GM18519 (cell line): ENCODE measurements around the gene RPS6KL1.
"Not testable (repeated sequence)": the region's sequence is repeated elsewhere in the genome, so short reads cannot be mapped to it uniquely, and the experiment has no call there.

ENCODE experiments used
- ATAC-seq: cut with Tn5 transposase; IDR thresholded peaks from one replicate; pipeline ENCODE4 v1.9.1; 2021; ENCODE audit warnings: mild to moderate bottlenecking, moderate library complexity; ENCODE audit not compliant: unreplicated experiment, low FRiP score

RPS6KL1 gene

DNA sequence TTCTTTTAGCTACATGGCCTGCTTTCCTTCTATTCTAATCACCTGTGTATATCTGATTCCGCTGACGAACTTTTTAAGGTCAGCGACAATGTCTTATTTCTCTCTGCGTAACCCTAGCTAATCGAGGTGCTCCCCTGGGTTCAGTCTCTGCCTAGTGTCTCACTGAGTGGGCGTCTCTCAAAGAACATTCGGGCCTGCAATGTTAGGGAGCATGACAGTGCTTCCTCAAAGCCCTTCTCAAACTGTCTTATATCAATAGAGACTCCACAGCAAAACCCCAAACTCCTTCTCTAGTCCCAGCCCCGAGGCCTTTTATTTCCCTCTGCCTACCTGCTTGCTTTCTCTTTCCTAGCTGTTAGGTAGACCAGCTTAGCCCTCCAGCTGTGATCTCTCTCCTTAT lies 13.7 kb upstream of the RPS6KL1 start:
- no peak for ATAC-seq

- ATAC-seq: no peak
Observed at GRCh38 chr14:74936151-74936550, 13.1 kb upstream of the RPS6KL1 start.

GRCh38 chr14:74935360-74935680 lies 12.3 kb upstream of the RPS6KL1 start:
- no peak for ATAC-seq

DNA sequence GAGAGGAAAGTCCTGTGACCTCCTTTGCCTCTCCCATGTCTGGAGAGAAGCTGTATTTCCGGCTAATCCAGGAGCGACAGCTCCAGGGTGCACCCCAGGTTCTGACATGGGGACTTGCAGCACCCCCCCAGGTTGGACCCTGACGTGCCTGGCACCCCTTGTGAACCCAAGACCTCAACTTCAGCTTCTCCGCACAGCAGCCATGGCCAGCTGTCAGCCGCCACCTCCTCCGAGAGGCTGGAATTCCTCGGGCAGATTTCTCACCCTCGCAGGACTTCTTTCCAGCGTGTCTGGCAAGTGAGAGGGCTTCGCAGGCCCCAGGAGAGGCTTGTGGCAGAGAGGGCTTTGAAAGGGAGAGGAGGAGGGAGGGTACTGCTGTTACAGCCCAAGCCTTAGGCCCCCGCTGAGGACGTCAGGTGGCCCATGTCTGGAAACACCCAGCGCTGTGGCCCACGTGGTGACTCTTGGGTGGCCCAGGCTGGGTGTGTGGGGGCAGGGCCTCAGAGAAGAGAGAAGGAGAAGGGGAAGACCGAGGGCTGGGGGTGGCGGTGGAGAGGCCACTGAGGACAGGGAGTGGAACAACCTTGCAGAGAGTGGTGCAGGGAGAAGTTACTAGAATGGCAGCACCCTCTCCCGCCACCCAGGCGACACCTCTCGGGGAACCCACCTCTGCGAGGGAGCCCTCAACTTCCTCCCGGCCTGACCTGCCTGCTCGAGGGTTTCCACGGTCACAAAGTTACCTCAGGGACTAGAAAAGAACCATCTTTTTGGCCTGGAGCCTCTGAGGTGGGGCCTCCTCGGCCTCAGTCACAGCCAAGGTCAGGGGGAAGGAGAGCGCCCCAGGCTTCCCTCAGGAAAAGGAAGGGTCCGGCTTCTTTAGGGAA lies 11.7 kb upstream of the RPS6KL1 start:
- ATAC-seq: no peak

DNA sequence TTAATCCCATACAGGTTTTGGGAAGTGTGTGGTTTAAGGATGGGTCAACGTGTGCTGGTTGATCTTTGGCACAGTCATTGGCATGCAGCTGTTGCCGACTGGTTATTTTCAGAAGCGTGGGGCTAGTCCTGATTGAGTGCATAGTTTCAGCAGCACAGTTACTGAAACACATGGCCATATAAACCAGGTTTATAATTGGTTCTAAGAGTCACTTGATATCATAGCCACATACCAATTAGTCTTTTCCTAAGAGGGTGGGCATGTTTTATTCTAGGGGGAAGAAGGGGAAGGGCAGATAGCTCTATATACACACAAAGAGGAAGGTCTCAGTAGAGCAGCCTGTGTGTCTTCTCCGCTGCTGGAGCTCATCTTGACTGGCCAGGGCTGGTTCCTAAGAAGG lies 11.0 kb upstream of the RPS6KL1 start:
- no peak for ATAC-seq

DNA sequence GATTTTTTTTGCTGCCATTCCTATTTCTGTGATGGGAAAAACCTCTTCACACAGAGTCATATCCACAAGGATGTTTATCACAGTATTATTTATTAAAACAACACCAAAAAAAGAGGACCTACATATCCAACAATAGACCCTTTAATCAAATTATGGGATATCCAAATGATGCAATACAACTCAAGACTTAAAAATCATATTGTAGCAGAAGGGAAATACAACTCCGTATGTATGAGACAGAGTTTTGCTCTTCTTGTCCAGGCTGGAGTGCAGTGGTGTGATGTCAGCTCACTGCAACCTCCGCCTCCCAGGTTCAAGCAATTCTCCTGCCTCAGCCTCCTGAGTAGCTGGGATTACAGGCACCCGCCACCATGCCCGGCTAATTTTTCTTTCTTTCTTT lies 9.9 kb upstream of the RPS6KL1 start:
- ATAC-seq: not testable (repeated sequence)

DNA sequence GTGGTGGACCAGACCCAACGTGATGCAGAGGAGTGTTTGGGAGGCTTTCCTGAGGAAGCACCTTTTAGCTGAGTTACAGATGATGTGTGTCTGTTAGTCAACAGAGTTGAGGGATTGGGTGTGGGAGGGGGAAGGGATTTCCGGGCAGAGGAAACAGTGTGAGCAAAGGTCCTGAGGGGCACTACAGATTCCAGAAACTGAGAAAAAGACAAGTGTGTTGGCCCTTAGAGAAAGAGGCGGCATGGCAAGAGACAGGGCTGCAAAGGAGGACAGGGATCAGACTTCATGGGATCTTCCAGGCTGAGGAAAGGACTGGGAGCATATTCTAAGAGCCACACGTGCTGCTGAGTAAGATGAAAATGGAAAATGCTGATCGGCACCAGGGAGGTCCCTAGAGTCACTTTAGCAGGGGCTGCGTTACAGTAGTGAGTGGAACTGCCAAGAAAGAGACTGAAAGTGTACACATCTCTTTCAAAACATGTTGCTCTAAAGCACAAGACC lies 9.4 kb upstream of the RPS6KL1 start:
- ATAC-seq: no peak

DNA sequence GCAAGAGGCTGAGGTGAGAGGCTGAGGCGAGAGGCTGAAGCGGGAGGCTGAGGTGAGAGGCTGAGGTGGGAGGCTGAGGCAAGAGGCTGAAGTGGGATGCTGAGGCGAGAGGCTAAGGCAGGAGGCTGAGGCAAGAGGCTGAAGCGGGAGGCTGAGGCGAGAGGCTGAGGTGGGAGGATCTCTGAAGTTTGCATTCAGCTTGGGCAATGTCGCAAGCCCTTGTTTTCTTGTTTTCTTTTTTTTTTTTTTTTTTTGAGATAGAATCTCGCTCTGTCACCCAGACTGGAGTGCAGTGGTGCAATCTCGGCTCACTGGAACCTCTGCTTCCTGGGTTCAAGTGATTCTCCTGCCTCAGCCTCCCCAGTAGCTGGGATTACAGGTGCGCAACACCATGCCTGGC lies 8.7 kb upstream of the RPS6KL1 start:
- ATAC-seq: not testable (repeated sequence)

GRCh38 chr14:74929242-74929641 lies 6.2 kb upstream of the RPS6KL1 start:
- ATAC-seq: no peak

DNA sequence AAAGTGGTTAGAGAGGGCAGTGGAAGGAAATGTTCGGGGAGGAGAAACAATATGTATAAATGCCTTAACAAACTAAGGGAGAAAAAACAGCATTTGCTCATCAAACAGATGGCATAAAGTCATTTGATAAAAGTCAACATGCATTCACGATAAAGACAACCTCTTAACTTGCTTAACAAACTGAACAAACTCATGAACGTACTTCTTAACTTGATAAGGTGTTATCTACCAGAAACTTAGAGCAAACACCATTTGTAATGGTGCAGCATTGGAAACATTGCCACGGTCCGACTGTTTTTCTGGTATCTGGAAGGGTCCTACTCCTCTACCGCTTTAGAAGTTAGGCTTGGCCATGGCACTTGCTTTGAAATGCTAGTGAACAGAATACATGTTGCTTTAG lies 4.2 kb upstream of the RPS6KL1 start:
- no peak for ATAC-seq

DNA sequence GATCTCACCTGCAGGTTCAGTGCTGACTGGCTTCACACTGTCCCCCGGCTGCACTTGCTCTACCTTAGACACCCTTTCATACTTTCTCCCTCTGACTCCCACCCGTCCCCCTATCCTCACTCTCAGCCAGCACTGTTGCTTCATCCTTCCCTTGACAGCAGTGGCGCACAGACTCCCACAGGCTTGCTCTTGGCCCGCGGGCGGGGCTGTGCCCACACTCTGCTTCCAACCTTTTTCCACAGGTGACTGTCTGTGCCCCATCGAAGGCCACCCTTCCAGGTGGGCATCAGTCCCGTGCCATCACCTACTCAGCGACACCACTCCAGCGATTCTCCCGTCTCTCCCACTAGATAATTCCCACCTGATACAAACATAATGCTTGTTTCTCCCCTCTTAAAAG lies 1.0 kb upstream of the RPS6KL1 start:
- no peak for ATAC-seq

DNA sequence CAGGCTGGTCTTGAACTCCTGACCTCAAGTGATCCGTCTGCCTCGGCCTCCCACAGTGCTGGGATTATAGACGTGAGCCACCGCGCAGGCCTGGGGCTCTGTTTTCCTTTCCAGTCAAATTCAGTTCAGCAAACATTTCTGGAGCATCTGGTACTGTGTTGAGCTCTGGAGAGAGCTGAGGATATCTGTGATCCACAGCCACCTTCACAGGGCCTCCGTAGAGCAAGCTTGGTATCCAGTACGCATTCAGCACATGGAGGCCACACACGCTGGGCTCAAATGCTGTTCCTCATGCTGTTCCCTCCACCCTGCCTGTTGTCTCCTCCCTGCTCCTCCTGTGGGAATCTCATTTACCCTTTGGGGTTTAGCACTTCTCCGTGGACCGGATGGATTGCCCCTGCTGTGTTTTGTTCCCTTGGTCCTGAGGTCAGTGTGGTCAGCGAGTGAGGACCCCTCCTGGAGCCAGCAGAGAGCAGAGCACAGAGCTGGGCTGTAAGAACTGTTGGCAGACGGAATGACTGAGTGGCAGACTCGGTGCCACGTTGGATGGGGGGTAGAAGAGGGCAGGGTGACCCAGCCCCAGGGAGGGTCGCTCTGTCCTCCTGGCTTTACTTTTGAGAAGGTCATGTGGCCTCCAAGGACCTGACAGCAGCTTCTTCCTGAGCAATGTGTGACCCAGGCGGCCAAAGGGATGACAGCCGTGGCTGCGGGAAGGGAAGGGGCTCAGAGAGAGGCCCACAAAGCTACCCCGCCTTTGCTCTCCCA lies 891 bp downstream of the RPS6KL1 start:
- no peak for ATAC-seq

DNA sequence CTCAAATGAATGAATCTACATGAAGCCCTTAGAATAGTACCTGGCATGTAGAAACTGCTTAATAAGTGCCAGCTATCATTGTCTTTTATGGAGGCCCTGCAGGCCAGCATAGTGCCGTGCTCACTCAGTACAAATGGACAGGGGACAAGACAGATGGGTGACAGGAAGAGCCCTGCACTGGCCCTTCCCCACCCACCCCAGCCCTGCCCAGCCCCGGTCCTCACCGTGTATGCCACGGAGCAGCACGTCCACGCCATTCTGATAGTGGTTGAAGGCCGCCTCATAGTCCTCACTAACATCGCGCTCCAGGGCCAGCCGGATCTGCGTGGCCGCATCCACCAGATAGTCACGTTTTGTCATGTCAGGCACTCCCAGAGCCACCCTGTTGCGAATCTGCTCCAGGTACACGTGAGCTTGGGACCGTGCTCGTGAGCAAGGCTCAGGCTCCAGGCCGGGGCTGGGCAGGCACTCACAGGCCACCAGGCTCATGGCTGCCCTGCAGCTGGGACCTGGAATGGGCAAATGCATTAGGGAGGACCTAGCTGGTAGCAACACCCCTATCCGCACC lies 1.9 kb downstream of the RPS6KL1 start:
- no peak for ATAC-seq

DNA sequence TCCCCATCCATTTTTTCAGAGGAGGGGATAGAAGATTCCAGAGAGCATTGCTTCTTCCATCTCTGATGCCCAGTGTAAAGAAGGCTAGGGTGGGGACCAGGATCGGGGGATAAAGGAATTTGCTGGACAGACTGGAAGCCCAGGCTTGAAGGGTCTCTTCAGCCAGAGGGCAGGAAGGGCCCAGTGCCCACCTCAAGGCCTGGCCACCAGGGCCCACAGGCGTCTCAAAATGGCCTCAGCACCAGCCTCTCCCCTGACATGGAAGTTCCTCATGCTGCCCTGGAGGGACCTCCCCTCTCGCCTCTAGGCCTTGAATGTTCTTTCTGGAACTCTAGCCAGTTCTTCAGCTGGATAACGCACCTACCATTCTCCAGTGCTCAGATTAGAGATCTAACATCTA lies 2.8 kb downstream of the RPS6KL1 start:
- ATAC-seq: no peak

GRCh38 chr14:74919421-74920165 lies 3.5 kb downstream of the RPS6KL1 start:
- ATAC-seq: no peak

DNA sequence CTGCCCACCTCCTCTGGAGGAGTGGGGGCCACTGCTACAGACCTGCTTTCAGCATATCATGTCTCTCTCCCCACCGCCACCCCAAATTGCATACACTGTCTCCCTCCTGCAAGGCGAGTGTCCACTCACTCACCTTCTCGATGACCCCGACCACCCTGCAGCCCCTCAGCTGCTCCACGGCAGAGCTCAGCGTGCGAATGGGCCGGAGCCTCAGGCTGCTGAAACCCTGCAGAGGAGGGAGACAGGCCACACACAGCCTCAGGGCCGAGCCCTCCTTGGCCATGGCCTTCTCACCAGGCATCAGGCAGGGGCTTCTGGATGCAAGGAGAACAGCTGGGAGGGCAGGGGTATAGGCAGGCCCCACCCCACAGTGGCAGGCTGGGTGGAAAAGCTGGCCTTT lies 4.7 kb downstream of the RPS6KL1 start:
- no peak for ATAC-seq

GRCh38 chr14:74917646-74918081 lies 5.4 kb downstream of the RPS6KL1 start:
- ATAC-seq: no peak

DNA sequence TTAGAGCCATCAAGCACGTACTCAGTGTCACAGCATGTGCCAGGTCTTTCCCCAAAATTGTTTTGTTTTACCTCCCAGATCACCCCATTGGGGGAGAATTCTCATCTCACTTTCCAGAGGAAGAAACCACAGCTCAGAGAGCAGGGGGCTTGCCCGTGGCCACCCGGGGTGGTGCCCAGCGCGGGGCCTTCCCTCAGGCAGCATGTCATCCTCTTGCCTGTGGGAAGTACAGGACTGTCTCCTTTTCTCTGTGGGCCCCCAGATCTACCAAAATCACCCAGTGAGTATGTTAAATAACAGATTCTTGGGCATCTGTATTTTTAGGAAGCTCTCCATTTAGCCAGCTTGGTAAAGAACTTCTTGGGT lies 5.9 kb downstream of the RPS6KL1 start:
- ATAC-seq: no peak

DNA sequence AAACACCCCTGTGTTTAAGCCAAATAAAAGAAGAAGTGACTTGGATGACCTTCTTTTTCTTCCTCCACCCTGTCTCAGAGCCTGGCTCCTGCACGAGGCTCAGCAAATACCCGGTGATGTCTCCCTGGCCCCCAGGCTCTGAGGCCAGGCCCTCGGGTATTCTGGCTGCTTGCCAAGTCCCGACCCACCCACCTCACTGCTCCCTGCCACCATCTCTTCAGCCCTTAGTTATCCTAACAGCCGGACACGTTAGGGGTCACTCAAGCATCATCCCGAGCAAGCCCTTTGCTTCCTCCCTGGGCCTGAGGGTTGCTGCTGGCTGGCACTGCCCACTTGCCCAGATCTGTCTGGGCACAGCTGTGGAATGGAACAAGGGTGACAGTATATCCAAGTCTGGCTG lies 7.2 kb downstream of the RPS6KL1 start:
- no peak for ATAC-seq

DNA sequence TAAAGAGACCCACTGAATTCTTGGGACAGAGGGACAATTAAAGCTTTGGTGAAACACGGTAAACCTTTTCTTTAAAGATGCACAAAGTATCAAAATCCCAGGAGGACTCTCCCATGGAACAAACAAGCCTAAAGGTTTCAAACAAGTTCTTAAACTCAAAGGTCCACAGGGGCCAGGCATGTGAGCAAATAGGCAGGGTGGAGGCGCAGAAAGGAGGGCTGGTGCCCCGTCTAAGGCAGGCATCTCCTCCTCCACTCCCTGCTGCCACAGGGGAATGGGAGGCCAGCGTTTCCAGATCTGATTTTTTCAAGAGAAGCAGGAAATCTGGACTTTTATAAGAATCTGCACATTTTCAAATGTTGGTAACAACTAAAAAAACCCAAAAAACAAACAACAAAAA lies 7.6 kb downstream of the RPS6KL1 start:
- no peak for ATAC-seq
